PC-3 (cell line): ENCODE results near the gene TPRA1. TPM values are rescaled to one million over a fixed set of nuclear protein-coding genes. Genes with fewer than 3 reads are reported as not detected.

Experiments
- ATAC-seq: fragments of 200-7000 bp; cut with Tn5 transposase; 2 replicates; pipeline ENCODE4 v1.9.1; 2020; ENCODE audit warnings: mild to moderate bottlenecking, moderate library complexity
- BruUV-seq: library from RNA; stranded (reverse); fragments of 400-500 nt; replicated peaks from 2 replicates; lab custom pipeline; 2021; lab: Mats Ljungman, UMichigan
- CTCF ChIA-PET: fragments of 300-600 bp; sonication (Branson Sonifier 250); formaldehyde crosslinking; loops from one replicate; lab custom pipeline; 2022; ENCODE audit warnings: antibody characterized with exemption; lab: Charles Lee
- POLR2A ChIA-PET: fragments of 300-600 bp; sonication (Branson Sonifier 250); formaldehyde crosslinking; loops from one replicate; lab custom pipeline; 2022; ENCODE audit warnings: antibody characterized with exemption; ENCODE audit not compliant: unreplicated experiment; lab: Charles Lee
- DNase-seq: peaks from one replicate; pipeline ENCODE4 v3.0.0-alpha.2; 2015
- H2AFZ ChIP-seq: fragments of 300-600 bp; sonication (generic); 2 replicates; pipeline ENCODE4 v1.6.0; 2016; ENCODE audit warnings: antibody characterized with exemption, low read length
- H3F3A ChIP-seq: fragments of 300-600 bp; sonication (generic); one replicate; pipeline ENCODE4 v1.6.0; 2017; ENCODE audit warnings: antibody characterized with exemption, low read length, control low read depth, mild to moderate bottlenecking; ENCODE audit not compliant: unreplicated experiment
- H3K27ac ChIP-seq: fragments of 300-600 bp; sonication (generic); 2 replicates; pipeline ENCODE4 v1.5.1; 2016; ENCODE audit warnings: mild to moderate bottlenecking, low read length
- H3K27me3 ChIP-seq: fragments of 300-600 bp; sonication (generic); 2 replicates; pipeline ENCODE4 v1.6.1; 2016; ENCODE audit warnings: low read length, mixed read lengths
- H3K36me3 ChIP-seq: fragments of 300-600 bp; sonication (generic); 2 replicates; pipeline ENCODE4 v1.6.1; 2016; ENCODE audit warnings: low read depth, mixed run types, low read length, mixed read lengths
- H3K4me1 ChIP-seq: fragments of 300-600 bp; sonication (generic); 2 replicates; pipeline ENCODE4 v1.5.1; 2016; ENCODE audit warnings: low read length; ENCODE audit not compliant: insufficient read depth
- H3K4me2 ChIP-seq: fragments of 300-600 bp; sonication (generic); 2 replicates; pipeline ENCODE4 v1.6.0; 2016; ENCODE audit warnings: low read length
- H3K4me3 ChIP-seq: fragments of 300-600 bp; sonication (generic); 2 replicates; pipeline ENCODE4 v1.5.1; 2016; ENCODE audit warnings: mild to moderate bottlenecking, low read length, mixed read lengths
- H3K79me2 ChIP-seq: fragments of 300-600 bp; sonication (generic); 2 replicates; pipeline ENCODE4 v1.6.1; 2017; ENCODE audit warnings: low read length, mixed read lengths
- H3K9ac ChIP-seq: fragments of 300-600 bp; sonication (generic); 2 replicates; pipeline ENCODE4 v1.6.0; 2016; ENCODE audit warnings: mild to moderate bottlenecking, low read length
- H3K9me2 ChIP-seq: fragments of 300-600 bp; sonication (generic); replicated peaks from 2 replicates; pipeline ENCODE4 v1.6.1; 2016; ENCODE audit warnings: mixed run types, low read length, mixed read lengths
- H3K9me3 ChIP-seq: fragments of 300-600 bp; sonication (generic); 2 replicates; pipeline ENCODE4 v1.6.1; 2016; ENCODE audit warnings: low read length, mixed read lengths
- H4K20me1 ChIP-seq: fragments of 300-600 bp; sonication (generic); 2 replicates; pipeline ENCODE4 v1.6.1; 2016; ENCODE audit warnings: low read length, mixed read lengths
- CTCF ChIP-seq: fragments of 300-600 bp; sonication (generic); conservative IDR thresholded peaks from 2 replicates; pipeline ENCODE4 v1.5.1; 2017; ENCODE audit warnings: antibody characterized with exemption, low read depth, mild to moderate bottlenecking, low read length
- EZH2 ChIP-seq: fragments of 300-600 bp; sonication (generic); IDR thresholded peaks from one replicate; pipeline ENCODE4 v1.6.1; 2017; ENCODE audit warnings: antibody characterized with exemption, mild to moderate bottlenecking, low read length; ENCODE audit not compliant: unreplicated experiment
- EZH2phosphoT487 ChIP-seq: fragments of 300-600 bp; sonication (generic); IDR thresholded peaks from 2 replicates; pipeline ENCODE4 v1.6.1; 2018; ENCODE audit warnings: mild to moderate bottlenecking, antibody characterized with exemption, low read length, borderline replicate concordance
- intact Hi-C: fragments of 100-400 bp; cut with micrococcal nuclease; formaldehyde crosslinking; loops from 2 replicates; pipeline ENCODE4 v1.9.0; 2023
- total RNA-seq: library from RNA; depleted of rRNA; stranded (reverse); fragments of >200 nt; gene quantifications from 2 replicates; pipeline ENCODE4 v1.2.3, GENCODE V29; 2014

The TPRA1 gene
- total RNA-seq, 1 experiment from 2014 or later: 25.7 TPM

GRCh38 chr3:127534564-127534963, 56.0 kb downstream of the TPRA1 start:
- ATAC-seq: no peak
- Histone ChIP-seq H3K4me2 (no peak overlapping the region), H3K4me1 (no peaks in the 10 kb centered on the region), H3K36me3 (no peaks in the 10 kb centered on the region), H3K9me3 (no peaks in the 10 kb centered on the region), H3F3A (no peaks in the 10 kb centered on the region), H4K20me1 (no peaks in the 10 kb centered on the region), H3K27ac (no peak overlapping the region), H3K27me3 (no peaks in the 10 kb centered on the region; the same call in 1 of the 2 replicates), H3K4me3 (no peak overlapping the region), H3K9ac (no peak overlapping the region), H2AFZ (no peak overlapping the region), H3K79me2 (no peaks in the 10 kb centered on the region), H3K9me2 (no peaks in the 10 kb centered on the region)
- TF ChIP-seq CTCF (no peak), EZH2 (no peak), EZH2phosphoT487 (no peak)
- no peak for DNase-seq
- intact Hi-C loops: no loop called here
- BruUV-seq: no TSS peak
- ChIA-PET POLR2A (no interaction called here), CTCF (no interaction called here)

- no peak overlapping the region for H2AFZ ChIP-seq
- no peaks in the 10 kb centered on the region for H3K4me1 ChIP-seq
- DNase-seq (no peak), ATAC-seq (no peak)
- H3K27me3 ChIP-seq: no peaks in the 10 kb centered on the region
- H4K20me1 ChIP-seq: no peaks in the 10 kb centered on the region
- H3K9me3 ChIP-seq: no peaks in the 10 kb centered on the region
- H3K9me2 ChIP-seq: no peaks in the 10 kb centered on the region
- intact Hi-C loops: no loop called here
- no peak overlapping the region for H3K9ac ChIP-seq
- H3K4me2 ChIP-seq: no peak overlapping the region
- ChIA-PET POLR2A (no interaction called here), CTCF (no interaction called here)
- TF ChIP-seq EZH2 (no peak), EZH2phosphoT487 (no peak), CTCF (no peak)
- no peaks in the 10 kb centered on the region for H3F3A ChIP-seq
- H3K79me2 ChIP-seq: no peaks in the 10 kb centered on the region
- no peak overlapping the region for H3K27ac ChIP-seq
- BruUV-seq: no TSS peak
- H3K4me3 ChIP-seq: no peak overlapping the region
- H3K36me3 ChIP-seq: no peaks in the 10 kb centered on the region
Observed at GRCh38 chr3:127534161-127534451, 56.4 kb downstream of the TPRA1 start.

DNA sequence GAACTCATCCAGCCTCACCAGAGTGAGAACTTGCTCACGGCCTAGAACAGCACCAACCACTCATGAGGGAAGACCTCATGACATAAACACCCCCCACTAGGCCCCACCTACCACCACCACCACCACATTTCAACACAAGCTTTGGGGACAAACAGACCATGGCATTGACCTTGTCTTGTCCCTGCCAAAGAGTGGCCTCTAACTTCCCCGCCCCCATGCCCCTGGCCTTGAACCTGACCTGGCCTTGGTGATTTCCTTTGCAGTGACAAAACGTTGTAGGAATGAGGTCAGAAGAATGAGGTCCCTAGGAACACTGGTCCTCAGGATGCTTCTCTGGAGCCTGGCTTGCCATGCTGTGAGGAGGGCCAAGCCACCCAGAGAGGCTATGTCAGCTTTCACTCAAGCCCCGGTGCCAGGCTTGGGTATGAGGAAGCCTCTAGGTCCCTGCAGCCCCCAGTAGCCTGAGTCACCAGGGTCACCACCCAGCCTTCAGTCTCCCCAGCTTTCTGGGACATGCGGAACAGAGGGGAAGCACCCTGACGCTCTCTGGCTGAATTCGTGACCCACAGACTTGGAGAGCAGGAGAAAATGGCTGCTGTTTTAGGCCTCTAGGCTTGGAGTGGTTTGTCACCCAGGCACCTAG, 57.9 kb downstream of the TPRA1 start:
- Histone ChIP-seq H3K9me2 (no peaks in the 10 kb centered on the region), H3K27me3 (no peaks in the 10 kb centered on the region), H3K9ac (no peak overlapping the region), H3K36me3 (no peaks in the 10 kb centered on the region), H2AFZ (no peak overlapping the region), H3K27ac (no peak overlapping the region), H3F3A (no peaks in the 10 kb centered on the region), H3K4me3 (no peak overlapping the region), H3K4me1 (no peaks in the 10 kb centered on the region), H4K20me1 (no peaks in the 10 kb centered on the region), H3K9me3 (no peaks in the 10 kb centered on the region), H3K4me2 (no peak overlapping the region), H3K79me2 (no peaks in the 10 kb centered on the region)
- DNase-seq: no peak
- intact Hi-C loops: no loop called here
- ChIA-PET POLR2A (no interaction called here), CTCF (no interaction called here)
- no peak for ATAC-seq
- BruUV-seq: no TSS peak
- TF ChIP-seq EZH2 (no peak), EZH2phosphoT487 (no peak), CTCF (no peak)
